ENCODE data around the gene KDM7A.

KDM7A gene

DNA sequence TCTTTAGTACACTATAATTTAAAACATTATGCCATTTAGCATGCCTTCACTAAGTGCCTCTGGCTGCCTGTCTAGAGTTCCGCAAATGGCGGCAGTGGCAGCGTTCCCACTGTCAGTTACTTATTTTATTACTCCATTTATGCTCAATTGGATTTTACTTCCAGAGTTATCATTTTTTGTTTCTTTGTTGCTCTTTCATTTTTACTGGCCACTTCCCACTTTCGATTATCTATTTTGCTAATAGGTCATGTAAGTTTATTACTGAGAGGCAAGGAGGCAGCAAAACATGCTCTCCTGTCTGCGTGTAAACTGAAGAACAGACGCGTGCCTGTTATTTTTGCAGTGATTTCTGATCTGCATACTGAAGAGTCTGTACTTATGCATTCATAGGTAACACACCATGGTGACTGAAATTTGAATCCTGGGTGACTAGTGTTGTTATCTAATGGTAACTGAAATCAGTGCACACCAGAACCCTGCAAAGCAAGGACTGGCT lies 23.1 kb downstream of the KDM7A start (continued):
- TF ChIP-seq ZNF202 (tag by site-specific recombination; IDR thresholded peaks at IDR 0.05; ENCODE audit: borderline replicate concordance) = no peak
- TF ChIP-seq ZNF302 (tag by site-specific recombination; IDR thresholded peaks at IDR 0.05; ENCODE audit: low read depth) = no peak
- TF ChIP-seq ZNF514 (tag by site-specific recombination; IDR thresholded peaks at IDR 0.05) = no peak
- TF ChIP-seq TRIM28 (IDR thresholded peaks at IDR 0.05; ENCODE audit: borderline replicate concordance, low read length) = peak; percentile 88
- TF ChIP-seq, protein P1, sequence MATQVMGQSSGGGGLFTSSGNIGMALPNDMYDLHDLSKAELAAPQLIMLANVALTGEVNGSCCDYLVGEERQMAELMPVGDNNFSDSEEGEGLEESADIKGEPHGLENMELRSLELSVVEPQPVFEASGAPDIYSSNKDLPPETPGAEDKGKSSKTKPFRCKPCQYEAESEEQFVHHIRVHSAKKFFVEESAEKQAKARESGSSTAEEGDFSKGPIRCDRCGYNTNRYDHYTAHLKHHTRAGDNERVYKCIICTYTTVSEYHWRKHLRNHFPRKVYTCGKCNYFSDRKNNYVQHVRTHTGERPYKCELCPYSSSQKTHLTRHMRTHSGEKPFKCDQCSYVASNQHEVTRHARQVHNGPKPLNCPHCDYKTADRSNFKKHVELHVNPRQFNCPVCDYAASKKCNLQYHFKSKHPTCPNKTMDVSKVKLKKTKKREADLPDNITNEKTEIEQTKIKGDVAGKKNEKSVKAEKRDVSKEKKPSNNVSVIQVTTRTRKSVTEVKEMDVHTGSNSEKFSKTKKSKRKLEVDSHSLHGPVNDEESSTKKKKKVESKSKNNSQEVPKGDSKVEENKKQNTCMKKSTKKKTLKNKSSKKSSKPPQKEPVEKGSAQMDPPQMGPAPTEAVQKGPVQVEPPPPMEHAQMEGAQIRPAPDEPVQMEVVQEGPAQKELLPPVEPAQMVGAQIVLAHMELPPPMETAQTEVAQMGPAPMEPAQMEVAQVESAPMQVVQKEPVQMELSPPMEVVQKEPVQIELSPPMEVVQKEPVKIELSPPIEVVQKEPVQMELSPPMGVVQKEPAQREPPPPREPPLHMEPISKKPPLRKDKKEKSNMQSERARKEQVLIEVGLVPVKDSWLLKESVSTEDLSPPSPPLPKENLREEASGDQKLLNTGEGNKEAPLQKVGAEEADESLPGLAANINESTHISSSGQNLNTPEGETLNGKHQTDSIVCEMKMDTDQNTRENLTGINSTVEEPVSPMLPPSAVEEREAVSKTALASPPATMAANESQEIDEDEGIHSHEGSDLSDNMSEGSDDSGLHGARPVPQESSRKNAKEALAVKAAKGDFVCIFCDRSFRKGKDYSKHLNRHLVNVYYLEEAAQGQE (tag by site-specific recombination; IDR thresholded peaks at IDR 0.05) = no peak
- peak; percentile 79 for TF ChIP-seq ZNF843 (tag by site-specific recombination; IDR thresholded peaks at IDR 0.05)
- TF ChIP-seq ZNF501 (tag by site-specific recombination; IDR thresholded peaks at IDR 0.05) = no peak
- TF ChIP-seq, protein P2, sequence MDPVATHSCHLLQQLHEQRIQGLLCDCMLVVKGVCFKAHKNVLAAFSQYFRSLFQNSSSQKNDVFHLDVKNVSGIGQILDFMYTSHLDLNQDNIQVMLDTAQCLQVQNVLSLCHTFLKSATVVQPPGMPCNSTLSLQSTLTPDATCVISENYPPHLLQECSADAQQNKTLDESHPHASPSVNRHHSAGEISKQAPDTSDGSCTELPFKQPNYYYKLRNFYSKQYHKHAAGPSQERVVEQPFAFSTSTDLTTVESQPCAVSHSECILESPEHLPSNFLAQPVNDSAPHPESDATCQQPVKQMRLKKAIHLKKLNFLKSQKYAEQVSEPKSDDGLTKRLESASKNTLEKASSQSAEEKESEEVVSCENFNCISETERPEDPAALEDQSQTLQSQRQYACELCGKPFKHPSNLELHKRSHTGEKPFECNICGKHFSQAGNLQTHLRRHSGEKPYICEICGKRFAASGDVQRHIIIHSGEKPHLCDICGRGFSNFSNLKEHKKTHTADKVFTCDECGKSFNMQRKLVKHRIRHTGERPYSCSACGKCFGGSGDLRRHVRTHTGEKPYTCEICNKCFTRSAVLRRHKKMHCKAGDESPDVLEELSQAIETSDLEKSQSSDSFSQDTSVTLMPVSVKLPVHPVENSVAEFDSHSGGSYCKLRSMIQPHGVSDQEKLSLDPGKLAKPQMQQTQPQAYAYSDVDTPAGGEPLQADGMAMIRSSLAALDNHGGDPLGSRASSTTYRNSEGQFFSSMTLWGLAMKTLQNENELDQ (tag by site-specific recombination; IDR thresholded peaks at IDR 0.05; ENCODE audit: low read depth) = no peak
- 0 out of 2 replicates have a peak, but pooled peaks have one; percentile 44 for TF ChIP-seq ZSCAN30 (tag by site-specific recombination; IDR thresholded peaks at IDR 0.05)
- no peak for TF ChIP-seq ZBTB21 (tag by site-specific recombination; IDR thresholded peaks at IDR 0.05)
- no peak for TF ChIP-seq ZNF510 (tag by site-specific recombination; IDR thresholded peaks at IDR 0.05; ENCODE audit: insufficient replicate concordance)
- TF ChIP-seq ZNF146 (tag by site-specific recombination; IDR thresholded peaks at IDR 0.05) = no peak
- no peak for TF ChIP-seq HOXD13 (CRISPR knock-in tag; IDR thresholded peaks at IDR 0.05; ENCODE audit: borderline replicate concordance)
- TF ChIP-seq ZNF37A (tag by site-specific recombination; IDR thresholded peaks at IDR 0.05) = no peak
- no peak for TF ChIP-seq ZNF140 (tag by site-specific recombination; IDR thresholded peaks at IDR 0.05)
- TF ChIP-seq ZNF529 (tag by site-specific recombination; IDR thresholded peaks at IDR 0.05; ENCODE audit: insufficient replicate concordance) = no peak
- no peak for TF ChIP-seq OVOL3 (tag by site-specific recombination; IDR thresholded peaks at IDR 0.05)
- TF ChIP-seq GLI4 (tag by site-specific recombination; IDR thresholded peaks at IDR 0.05) = no peak
- TF ChIP-seq ZNF426 (tag by site-specific recombination; IDR thresholded peaks at IDR 0.05) = no peak
- no peak for TF ChIP-seq ZNF19 (tag by site-specific recombination; IDR thresholded peaks at IDR 0.05; ENCODE audit: low read depth)
- no peak for TF ChIP-seq ZBTB48 (tag by site-specific recombination; IDR thresholded peaks at IDR 0.05)
- TF ChIP-seq SCRT1 (tag by site-specific recombination; IDR thresholded peaks at IDR 0.05; ENCODE audit: borderline replicate concordance) = no peak
- TF ChIP-seq ZNF394 (tag by site-specific recombination; IDR thresholded peaks at IDR 0.05; ENCODE audit: borderline replicate concordance) = no peak
- TF ChIP-seq KLF10 (tag by site-specific recombination; IDR thresholded peaks at IDR 0.05) = 0 out of 2 replicates have a peak, but pooled peaks have one; percentile 15
- TF ChIP-seq ZNF473 (tag by site-specific recombination; IDR thresholded peaks at IDR 0.05) = no peak
- no peak for TF ChIP-seq ZNF670 (tag by site-specific recombination; IDR thresholded peaks at IDR 0.05; ENCODE audit: low read depth)
- TF ChIP-seq ZNF747 (tag by site-specific recombination; IDR thresholded peaks at IDR 0.05) = no peak
- no peak for TF ChIP-seq ZBTB7A (tag by site-specific recombination; IDR thresholded peaks at IDR 0.05; ENCODE audit: low read depth)
- peak; percentile 66; the same call in 1 of the 2 replicates for TF ChIP-seq PRDM1 (tag by site-specific recombination; IDR thresholded peaks at IDR 0.05)
- TF ChIP-seq ZNF677 (tag by site-specific recombination; IDR thresholded peaks at IDR 0.05) = no peak
- no peak for TF ChIP-seq ZNF221 (tag by site-specific recombination; IDR thresholded peaks at IDR 0.05; ENCODE audit: borderline replicate concordance)
- no peak for TF ChIP-seq ZBTB1 (tag by site-specific recombination; IDR thresholded peaks at IDR 0.05)
- no peak for TF ChIP-seq WT1 (tag by site-specific recombination; IDR thresholded peaks at IDR 0.05)
- TF ChIP-seq ZNF48 (tag by site-specific recombination; IDR thresholded peaks at IDR 0.05) = no peak
- TF ChIP-seq SP7 (tag by site-specific recombination; IDR thresholded peaks at IDR 0.05) = peak; percentile 74
- no peak for TF ChIP-seq ZNF155 (tag by site-specific recombination; IDR thresholded peaks at IDR 0.05)
- no peak for TF ChIP-seq BCL11B (tag by site-specific recombination; IDR thresholded peaks at IDR 0.05; ENCODE audit: low read depth)
- no peak for TF ChIP-seq HOXA7 (CRISPR knock-in tag; IDR thresholded peaks at IDR 0.05; ENCODE audit: borderline replicate concordance)
- TF ChIP-seq ZNF174 (tag by site-specific recombination; IDR thresholded peaks at IDR 0.05) = no peak

All from HEK293 (cell line).